ENCODE measurements around the gene ZPR1. TPM values are rescaled to one million over a fixed set of nuclear protein-coding genes. Genes with fewer than 3 reads are reported as not detected.
A peak's percentile ranks its signal among the peaks of the same experiment; 100 is the strongest.

Gene ZPR1
- total RNA-seq, 1 donor from 2014 or later = 35.4 TPM

DNA sequence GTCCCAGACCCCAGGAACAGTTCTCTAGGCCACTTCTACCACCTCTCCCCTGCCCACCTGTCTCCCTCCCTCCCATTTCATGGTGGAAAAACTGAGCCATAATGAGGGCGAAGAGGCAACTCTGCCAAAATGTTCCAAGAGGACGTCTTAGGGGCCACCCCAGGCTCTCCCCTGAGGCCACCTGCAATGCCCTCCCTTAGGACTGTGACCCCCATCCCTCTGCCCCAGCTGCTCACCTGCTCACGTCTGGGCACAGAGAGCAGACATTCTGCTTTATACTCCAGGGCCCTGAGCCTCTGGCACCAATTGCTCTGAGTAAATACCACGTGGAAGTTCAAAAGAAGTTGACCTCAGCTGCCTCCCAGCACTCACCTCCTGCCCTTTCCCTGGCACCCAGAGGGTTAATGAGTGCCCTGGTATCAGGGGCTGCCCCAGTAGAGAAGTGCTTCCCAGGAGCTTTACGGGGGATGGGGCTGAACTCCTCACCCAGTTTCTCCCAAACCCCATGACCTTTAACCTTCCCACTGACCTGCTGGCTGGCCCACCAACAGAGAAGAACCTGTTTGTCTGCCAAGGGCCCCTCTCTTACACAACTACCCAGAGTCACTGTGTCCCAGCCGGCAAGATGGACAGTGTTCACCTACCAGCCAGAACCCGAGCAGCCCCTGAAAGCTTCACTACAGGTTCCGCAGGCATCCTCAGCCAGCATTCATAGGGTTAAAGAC is 4.5 kb upstream of the ZPR1 start:
- intact Hi-C loops (cut with DNase I) = no loop called here
- no peak for ATAC-seq
- peaks cover 20% of the 10 kb centered on the region for H3K4me1 ChIP-seq
- TF ChIP-seq, protein P1, sequence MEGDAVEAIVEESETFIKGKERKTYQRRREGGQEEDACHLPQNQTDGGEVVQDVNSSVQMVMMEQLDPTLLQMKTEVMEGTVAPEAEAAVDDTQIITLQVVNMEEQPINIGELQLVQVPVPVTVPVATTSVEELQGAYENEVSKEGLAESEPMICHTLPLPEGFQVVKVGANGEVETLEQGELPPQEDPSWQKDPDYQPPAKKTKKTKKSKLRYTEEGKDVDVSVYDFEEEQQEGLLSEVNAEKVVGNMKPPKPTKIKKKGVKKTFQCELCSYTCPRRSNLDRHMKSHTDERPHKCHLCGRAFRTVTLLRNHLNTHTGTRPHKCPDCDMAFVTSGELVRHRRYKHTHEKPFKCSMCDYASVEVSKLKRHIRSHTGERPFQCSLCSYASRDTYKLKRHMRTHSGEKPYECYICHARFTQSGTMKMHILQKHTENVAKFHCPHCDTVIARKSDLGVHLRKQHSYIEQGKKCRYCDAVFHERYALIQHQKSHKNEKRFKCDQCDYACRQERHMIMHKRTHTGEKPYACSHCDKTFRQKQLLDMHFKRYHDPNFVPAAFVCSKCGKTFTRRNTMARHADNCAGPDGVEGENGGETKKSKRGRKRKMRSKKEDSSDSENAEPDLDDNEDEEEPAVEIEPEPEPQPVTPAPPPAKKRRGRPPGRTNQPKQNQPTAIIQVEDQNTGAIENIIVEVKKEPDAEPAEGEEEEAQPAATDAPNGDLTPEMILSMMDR (IDR thresholded peaks at IDR 0.05) = no peak
- no peaks in the 10 kb centered on the region for H3K36me3 ChIP-seq
- no peak overlapping the region for H3K4me3 ChIP-seq
- no peaks in the 10 kb centered on the region for H3K27me3 ChIP-seq (ENCODE audit: low read depth)
- no peak for DNase-seq
- H3K27ac ChIP-seq = no peak overlapping the region
- no peaks in the 10 kb centered on the region for H3K9me3 ChIP-seq

DNA sequence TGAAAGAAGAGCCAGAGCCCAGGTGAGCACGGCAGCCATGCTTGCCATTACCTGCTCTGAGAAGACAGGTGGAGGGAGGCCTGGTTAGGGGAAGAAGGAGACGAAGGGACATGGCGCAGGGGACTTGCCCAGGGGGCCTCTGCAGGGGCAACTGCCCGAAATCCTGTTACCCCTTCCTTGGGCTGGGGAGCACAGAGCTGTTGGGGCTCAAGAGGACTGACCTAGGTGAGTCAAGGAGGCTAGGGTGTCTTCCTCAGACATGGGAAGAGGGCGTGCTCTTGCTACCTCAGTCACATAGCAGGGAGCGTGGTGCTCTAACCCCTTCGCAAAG is 4.0 kb upstream of the ZPR1 start, which contains the start of gene APOA5:
APOA5 (minus strand) TSS at position 67 of the 331 bp plus-strand sequence; CDS start at position 48, 19 bp downstream.
- no peaks in the 10 kb centered on the region for H3K9me3 ChIP-seq
- no peak within 1 kb of the TSS for H3K27ac ChIP-seq
- peak within 1 kb of the TSS; percentile 19 for H3K4me3 ChIP-seq
- intact Hi-C loops (cut with DNase I) = no loop called here
- H3K27me3 ChIP-seq (ENCODE audit: low read depth) = no peaks in the 10 kb centered on the region
- H3K4me1 ChIP-seq = peaks cover 26% of the 10 kb centered on the region
- no peak for ATAC-seq
- no peak for DNase-seq
- peaks cover under 1% of the 10 kb centered on the region for H3K36me3 ChIP-seq
- TF ChIP-seq, protein P1 (IDR thresholded peaks at IDR 0.05) = no peak

DNA sequence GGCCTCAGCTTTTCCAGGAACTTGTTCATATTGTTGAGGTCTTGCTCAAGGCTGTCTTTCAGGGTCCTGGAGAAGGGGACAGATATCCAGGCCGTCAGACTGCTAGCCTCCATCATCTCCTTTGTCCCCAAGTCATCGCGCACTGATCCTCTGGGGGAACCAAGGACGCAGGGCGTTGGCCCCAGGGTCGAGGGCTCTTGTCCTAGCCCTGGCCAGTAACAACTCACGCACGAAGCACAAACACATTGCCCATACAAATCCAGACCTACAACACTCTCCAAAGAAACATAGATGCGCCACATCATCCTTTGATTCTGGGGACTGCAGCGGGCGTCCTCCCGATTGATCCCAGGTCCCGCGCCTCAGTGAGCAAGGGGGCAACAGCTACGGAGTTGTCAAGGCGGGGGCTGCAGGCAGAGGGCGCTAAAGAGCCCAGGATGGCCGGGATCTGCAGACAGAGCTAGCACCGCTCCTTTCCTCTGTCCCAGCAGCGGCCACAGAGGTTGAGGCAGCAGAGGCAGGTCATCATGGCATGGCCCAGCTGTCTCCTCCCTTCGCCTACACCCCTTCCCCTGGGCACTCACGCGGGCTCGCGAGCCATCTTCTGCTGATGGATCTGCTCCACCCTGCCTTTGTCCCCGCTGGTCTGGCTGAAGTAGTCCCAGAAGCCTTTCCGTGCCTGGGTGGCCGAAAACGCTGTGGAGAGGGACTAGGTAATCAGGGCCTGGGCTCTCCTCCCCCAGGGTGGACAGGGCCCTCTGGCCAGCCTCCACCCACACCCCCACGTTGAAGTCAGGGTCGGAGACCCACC is 3.4 kb upstream of the ZPR1 start:
- Histone ChIP-seq H3K27me3 (ENCODE audit: low read depth) (no peaks in the 10 kb centered on the region), H3K36me3 (peaks cover 6% of the 10 kb centered on the region), H3K4me3 (peak overlapping the region; percentile 19), H3K4me1 (peaks cover 31% of the 10 kb centered on the region), H3K9me3 (no peaks in the 10 kb centered on the region), H3K27ac (no peak overlapping the region)
- intact Hi-C loops (cut with DNase I) = no loop called here
- peak; percentile 87 for DNase-seq
- TF ChIP-seq, protein P1 (IDR thresholded peaks at IDR 0.05) = peak; percentile 93
- ATAC-seq = peak; percentile 77 to 79

DNA sequence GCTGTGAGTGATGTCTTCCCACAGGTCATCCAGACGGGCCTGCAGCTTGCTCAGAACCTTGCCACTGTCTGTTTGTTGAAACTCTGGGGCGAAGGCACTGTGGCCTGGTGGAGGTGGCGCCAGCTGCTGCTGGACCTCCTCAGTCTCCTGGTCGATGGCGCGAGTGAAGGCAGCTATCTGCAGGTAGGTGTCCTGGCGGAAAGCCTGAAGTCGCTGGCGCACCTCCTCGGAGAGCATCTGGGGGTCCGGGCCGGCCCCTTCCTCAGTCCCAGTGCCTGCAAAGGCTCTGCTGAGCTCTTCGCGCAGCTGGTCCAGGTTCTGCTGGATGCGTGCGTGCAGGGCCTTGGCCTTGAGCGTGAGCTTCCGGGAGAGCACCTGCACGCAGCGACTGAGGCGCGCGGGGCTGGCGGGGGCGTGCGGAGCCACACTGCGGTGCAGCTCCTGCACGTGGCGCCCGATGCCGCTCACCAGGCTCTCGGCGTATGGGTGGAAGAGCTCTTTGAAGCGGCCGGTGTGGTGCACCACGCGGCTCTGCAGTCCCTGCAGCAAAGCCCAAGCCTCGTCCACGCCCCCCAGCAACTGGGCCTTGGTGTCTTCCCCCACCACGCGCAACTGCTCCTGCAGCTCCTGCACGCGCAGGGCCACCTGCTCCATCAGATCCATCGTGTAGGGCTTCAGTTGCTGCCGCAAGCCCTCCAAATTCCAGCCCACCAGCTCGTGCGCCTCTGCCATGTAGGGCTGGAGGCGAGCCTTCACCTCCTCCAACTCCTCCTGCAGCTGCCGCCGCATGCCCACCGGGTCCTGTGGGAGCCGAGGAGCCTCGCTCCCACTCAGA is 2.6 kb upstream of the ZPR1 start:
- Histone ChIP-seq H3K27me3 (ENCODE audit: low read depth) (no peaks in the 10 kb centered on the region), H3K36me3 (peaks cover 14% of the 10 kb centered on the region), H3K4me1 (peaks cover 31% of the 10 kb centered on the region), H3K4me3 (no peak overlapping the region), H3K9me3 (no peaks in the 10 kb centered on the region), H3K27ac (no peak overlapping the region)
- DNase-seq (no peak), ATAC-seq (no peak)
- intact Hi-C loops (cut with DNase I) = no loop called here
- TF ChIP-seq, protein P1 (IDR thresholded peaks at IDR 0.05) = no peak

DNA sequence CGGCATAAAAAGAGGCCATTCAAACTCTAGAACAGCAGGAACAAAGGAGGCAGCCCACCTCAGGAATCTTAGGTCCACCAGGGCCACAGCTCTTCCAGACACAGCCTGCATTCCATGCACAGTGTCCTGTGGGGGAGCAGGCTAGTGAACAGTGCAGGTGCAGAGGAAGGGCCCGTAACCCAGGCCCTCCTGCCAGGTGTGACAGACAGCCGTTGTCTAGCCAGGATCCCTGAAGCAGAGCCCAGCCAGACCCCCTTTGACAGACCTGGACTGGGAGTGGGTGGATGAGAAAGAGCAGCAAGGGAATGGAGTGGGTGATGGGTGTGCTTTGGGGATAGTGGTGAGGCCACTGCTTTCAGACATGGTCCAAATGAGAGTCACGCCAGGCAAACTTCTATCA is 1.2 kb upstream of the ZPR1 start:
- intact Hi-C loops (cut with DNase I) = no loop called here
- no peak overlapping the region for H3K27ac ChIP-seq
- H3K27me3 ChIP-seq (ENCODE audit: low read depth) = no peaks in the 10 kb centered on the region
- no peaks in the 10 kb centered on the region for H3K9me3 ChIP-seq
- peaks cover 28% of the 10 kb centered on the region for H3K36me3 ChIP-seq
- TF ChIP-seq, protein P1 (IDR thresholded peaks at IDR 0.05) = no peak
- ATAC-seq (no peak), DNase-seq (no peak)
- H3K4me3 ChIP-seq = no peak overlapping the region
- peaks cover 31% of the 10 kb centered on the region for H3K4me1 ChIP-seq
